NCI-H526 (cell line): ENCODE measurements around the gene IPO7.
"Not testable (repeated sequence)": the region's sequence is repeated elsewhere in the genome, so short reads cannot be mapped to it uniquely, and the experiment has no call there.

Experiments used
- DNase-seq, 2 experiments: peaks; one replicate each; lab custom pipeline; 2025; lab: John Stamatoyannopoulos, UW

Gene IPO7

DNA sequence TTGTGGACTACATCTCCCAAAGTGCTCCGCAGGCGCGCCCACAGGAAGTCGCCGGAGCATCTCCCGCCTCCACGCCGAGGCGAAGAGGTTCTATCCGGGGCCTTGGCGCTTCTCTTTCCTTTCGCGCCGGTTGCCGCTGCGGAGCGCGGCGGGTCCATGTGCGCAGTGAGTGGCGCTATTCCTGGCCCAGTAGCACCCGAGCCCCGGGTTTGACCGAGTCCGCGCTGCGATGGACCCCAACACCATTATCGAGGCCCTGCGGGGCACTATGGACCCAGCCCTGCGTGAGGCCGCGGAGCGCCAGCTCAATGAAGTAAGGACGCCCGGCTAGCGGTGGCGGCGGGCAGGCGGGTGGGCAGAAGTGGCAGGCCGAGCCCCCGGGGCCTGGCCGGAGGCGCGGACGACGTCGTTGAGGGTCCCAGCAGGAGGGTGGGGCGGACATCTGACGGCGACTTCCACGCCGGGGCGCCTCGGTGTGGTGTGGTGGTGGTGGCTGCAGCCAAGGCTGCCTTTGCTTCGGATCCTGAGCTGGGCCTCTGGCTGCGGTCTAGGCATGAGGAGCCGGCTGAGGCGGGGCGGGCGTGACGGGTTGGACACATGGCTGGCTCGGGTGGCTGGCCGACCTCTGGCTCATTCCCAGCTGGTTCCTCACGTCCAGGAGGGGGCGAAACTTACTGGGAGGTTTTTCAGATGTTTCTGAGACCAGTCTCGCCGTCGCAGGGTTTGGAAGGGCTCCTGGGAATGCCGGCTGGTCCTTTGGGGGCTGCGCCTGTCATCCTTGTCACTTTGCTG lies at the start of gene IPO7:
IPO7 (plus strand) TSS at position 118 of the 792 bp plus-strand sequence; CDS start at position 230, 112 bp downstream.
- DNase-seq = peak; percentile 93 to 98

- DNase-seq = no peak
These were observed 42.7 kb upstream of the IPO7 start for GRCh38 chr11:9341638-9342178.

GRCh38 chr11:9344061-9344680 lies 40.3 kb upstream of the IPO7 start:
- no peak for DNase-seq

GRCh38 chr11:9347100-9347499 lies 37.4 kb upstream of the IPO7 start:
- DNase-seq = no peak

GRCh38 chr11:9347779-9348178 lies 36.7 kb upstream of the IPO7 start:
- DNase-seq = not testable (repeated sequence)

- DNase-seq = no peak
These were observed 33.1 kb upstream of the IPO7 start for GRCh38 chr11:9351321-9351881.

DNA sequence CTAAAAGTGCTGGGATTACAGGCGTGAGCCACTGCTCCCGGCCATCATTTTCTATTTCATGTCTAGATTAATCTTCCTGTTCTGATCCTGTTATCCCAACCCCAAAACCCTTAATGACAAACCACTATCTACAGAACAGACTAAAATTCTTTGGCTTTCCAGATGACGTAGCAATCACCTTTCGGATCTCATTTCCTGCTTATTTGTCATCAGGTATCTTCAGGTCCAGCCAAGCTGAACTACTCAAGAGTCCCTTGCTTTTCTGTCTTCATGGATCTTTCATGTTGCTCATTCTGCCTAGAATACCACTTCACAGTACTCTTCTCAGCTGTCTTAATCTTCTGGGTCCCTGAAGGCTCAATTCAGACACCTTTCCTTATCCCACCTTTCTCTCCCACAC lies 27.4 kb upstream of the IPO7 start:
- DNase-seq = no peak

- not testable (repeated sequence) for DNase-seq
These were observed 23.4 kb upstream of the IPO7 start for GRCh38 chr11:9360862-9361622.

- DNase-seq = no peak
These were observed 22.0 kb upstream of the IPO7 start for GRCh38 chr11:9362393-9362863.

GRCh38 chr11:9363954-9364912 lies 20.2 kb upstream of the IPO7 start:
- DNase-seq = peak; percentile 66 to 93

- no peak for DNase-seq
These were observed 16.9 kb upstream of the IPO7 start for GRCh38 chr11:9367551-9367950.

DNA sequence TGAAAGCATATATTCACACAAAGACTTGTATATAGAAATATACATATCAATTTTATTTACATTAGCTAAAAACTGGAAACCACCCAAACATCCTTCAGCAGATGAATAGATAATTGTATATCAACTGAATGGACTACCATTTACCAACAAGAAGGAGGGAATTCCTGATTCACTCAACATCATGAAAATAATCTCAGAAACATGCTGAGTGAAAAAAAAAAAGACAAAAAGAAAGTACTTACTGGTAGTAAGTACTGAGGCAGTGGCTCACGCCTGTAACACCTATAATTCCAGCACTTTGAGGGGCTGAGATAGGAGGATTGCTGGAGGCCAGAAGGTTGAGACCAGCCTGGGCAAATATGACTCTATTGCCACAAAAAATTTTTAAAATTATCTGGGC lies 7.4 kb upstream of the IPO7 start:
- peak in 1 of 2 experiments; percentile 94 for DNase-seq

GRCh38 chr11:9379041-9379440 lies 5.4 kb upstream of the IPO7 start:
- no peak for DNase-seq

GRCh38 chr11:9380773-9381172 lies 3.7 kb upstream of the IPO7 start:
- DNase-seq = peak in 1 of 2 experiments; percentile 29

GRCh38 chr11:9385327-9385899 lies 961 bp downstream of the IPO7 start:
- DNase-seq = peak; percentile 62 to 76

DNA sequence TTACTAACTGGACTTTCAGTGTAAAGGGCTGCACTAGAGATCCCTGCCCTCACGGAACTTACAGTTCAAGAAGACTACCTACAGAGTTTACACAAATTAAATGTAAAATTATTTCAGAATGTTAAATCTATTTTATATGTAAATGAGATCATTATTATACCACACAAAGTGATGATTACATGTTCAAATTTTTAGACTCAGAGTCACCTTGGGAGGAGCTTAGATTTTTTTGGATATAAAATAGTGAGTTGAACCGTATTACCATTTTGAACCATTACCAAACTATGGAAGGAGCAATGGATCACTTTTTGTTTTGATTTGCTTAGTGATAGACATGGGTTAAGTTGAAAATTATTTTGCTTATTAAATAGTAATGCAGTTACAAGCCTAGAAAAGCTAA lies 1.6 kb downstream of the IPO7 start:
- DNase-seq = no peak

DNA sequence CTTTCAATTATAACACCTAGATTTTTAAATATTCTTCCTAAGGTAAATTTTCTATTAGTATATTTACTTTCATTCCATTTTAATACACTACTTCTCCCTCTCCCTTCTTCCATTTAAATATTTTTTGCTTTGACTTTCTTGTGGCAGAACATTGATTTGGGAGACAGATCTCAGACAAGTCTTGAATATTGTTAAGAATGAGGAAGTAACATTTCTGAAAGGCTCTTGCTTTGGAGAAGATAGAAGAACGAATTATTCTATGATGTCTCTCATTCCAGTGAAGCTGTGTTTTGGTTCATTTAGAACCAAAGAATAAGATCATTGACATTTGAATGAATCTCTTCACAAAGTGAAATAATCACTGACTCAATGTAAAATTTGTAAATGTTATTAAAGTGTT lies 2.4 kb downstream of the IPO7 start:
- no peak for DNase-seq

DNA sequence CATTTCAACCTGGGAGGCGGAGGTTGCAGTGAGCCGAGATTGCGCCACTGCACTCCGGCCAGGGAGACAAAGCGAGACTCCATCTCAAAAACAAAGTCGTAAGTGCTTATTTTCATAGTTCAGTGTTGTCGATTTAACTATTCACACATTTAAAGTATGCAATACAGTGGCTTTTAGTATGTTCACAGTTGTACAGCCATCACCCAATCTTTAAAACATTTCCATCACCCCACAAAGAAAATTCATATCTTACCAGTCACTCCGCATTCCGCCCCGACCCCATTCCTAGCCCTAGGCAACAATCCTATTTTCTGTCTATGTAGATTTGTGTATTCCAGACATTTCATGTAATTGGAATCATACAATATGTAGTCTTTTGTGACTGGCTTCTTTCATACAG lies 11.9 kb downstream of the IPO7 start:
- no peak for DNase-seq

DNA sequence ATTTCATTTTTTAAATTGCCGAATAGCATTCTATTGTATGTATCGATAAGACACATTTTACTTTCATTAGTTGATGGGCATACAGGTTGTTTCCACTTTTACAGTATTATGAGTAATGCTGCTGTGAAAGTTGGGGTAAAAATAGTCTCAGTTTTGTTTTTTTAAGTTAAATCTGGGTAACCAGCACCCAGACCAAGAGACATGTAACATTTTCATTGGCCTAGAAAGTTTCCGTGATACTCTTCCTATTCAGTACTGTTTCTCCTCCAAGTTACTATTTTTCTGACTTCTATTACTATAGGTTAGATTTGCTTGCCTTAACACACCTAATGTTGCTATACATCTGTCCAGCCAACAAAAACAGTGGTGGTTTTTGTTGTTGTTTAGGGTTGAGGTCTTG lies 12.3 kb downstream of the IPO7 start:
- DNase-seq = no peak
